Breast epithelium (tissue), 4 donors: ENCODE results near the gene GTF2H3. TPM values are rescaled to one million over a fixed set of nuclear protein-coding genes. Genes with fewer than 3 reads are reported as not detected.

ENCODE experiments used
- DNase-seq, 2 donors: peaks; one replicate each; pipeline ENCODE4 v3.0.0-alpha.2; 2019; ENCODE audit warnings: low spot score in 2 of 2
- H3K27ac ChIP-seq, 2 donors: fragments of 200-600 bp; sonication (generic) in 1 of 2; one replicate each; pipeline ENCODE4 v1.5.1; 2016 to 2019; ENCODE audit warnings: mild to moderate bottlenecking in 1 of 2
- H3K27me3 ChIP-seq, 2 donors: fragments of 200-600 bp; sonication (generic) in 1 of 2; one replicate each; pipeline versions ENCODE4 v1.5.1 to v1.6.0; 2017 to 2019; ENCODE audit warnings: control low read depth in 1 of 2, mild to moderate bottlenecking in 1 of 2
- H3K36me3 ChIP-seq: fragments of 200-600 bp; one replicate; pipeline ENCODE4 v1.5.1; 2019
- H3K4me1 ChIP-seq, 2 donors: fragments of 200-600 bp; sonication (generic); one replicate each; pipeline ENCODE4 v1.5.1; 2016 to 2019; ENCODE audit warnings: control low read depth in 1 of 2
- H3K4me3 ChIP-seq, 3 donors: fragments of 200-600 bp; sonication (generic); 1 replicate in 2 of 3; 2 replicates in 1 of 3; pipeline ENCODE4 v1.5.1; 2016 to 2019; ENCODE audit warnings: mild to moderate bottlenecking in 3 of 3, moderate library complexity in 2 of 3
- H3K9me3 ChIP-seq, 2 donors: fragments of 200-600 bp; sonication (generic) in 1 of 2; one replicate each; pipeline ENCODE4 v1.5.1; 2016 to 2019; ENCODE audit warnings: control low read depth in 1 of 2
- POLR2A ChIP-seq: fragments of 450-650 bp; IDR thresholded peaks from one replicate; pipeline ENCODE4 v1.6.1; 2016; ENCODE audit warnings: antibody characterized with exemption, mild to moderate bottlenecking, moderate library complexity
- POLR2AphosphoS5 ChIP-seq, 3 donors: sonication (generic); formaldehyde crosslinking; IDR thresholded peaks; one replicate each; pipeline ENCODE4 v1.6.1; 2017; ENCODE audit warnings: antibody characterized with exemption in 3 of 3
- intact Hi-C: fragments of 100-400 bp; cut with DNase I; formaldehyde crosslinking; loops from one replicate; pipeline ENCODE4 v1.15.1; 2023; ENCODE audit warnings: low total_unique reads
- total RNA-seq, 3 donors: library from RNA; depleted of rRNA; stranded (reverse); fragments of >200 nt; gene quantifications; one replicate each; pipeline ENCODE4 v1.1.0, GENCODE V29; 2016
- TF ChIP-seq, protein P1 (sequence below), 3 donors: fragments of 450-650 bp; IDR thresholded peaks; one replicate each; pipeline ENCODE4 v1.5.1; 2016 to 2017; ENCODE audit warnings: antibody characterized with exemption in 3 of 3, mild to moderate bottlenecking in 3 of 3, moderate library complexity in 3 of 3

Gene GTF2H3
- total RNA-seq, 3 donors from 2014 or later = 13.0 to 28.1 (median 23.3) TPM

- Histone ChIP-seq H3K4me1 (no peaks in the 10 kb centered on the region), H3K27ac (no peak overlapping the region), H3K4me3 (no peak overlapping the region), H3K36me3 (no peaks in the 10 kb centered on the region), H3K27me3 (no peaks in the 10 kb centered on the region), H3K9me3 (no peaks in the 10 kb centered on the region)
- TF ChIP-seq POLR2A (no peak), POLR2AphosphoS5 (IDR thresholded peaks at IDR 0.05) (no peak)
- TF ChIP-seq, protein P1, sequence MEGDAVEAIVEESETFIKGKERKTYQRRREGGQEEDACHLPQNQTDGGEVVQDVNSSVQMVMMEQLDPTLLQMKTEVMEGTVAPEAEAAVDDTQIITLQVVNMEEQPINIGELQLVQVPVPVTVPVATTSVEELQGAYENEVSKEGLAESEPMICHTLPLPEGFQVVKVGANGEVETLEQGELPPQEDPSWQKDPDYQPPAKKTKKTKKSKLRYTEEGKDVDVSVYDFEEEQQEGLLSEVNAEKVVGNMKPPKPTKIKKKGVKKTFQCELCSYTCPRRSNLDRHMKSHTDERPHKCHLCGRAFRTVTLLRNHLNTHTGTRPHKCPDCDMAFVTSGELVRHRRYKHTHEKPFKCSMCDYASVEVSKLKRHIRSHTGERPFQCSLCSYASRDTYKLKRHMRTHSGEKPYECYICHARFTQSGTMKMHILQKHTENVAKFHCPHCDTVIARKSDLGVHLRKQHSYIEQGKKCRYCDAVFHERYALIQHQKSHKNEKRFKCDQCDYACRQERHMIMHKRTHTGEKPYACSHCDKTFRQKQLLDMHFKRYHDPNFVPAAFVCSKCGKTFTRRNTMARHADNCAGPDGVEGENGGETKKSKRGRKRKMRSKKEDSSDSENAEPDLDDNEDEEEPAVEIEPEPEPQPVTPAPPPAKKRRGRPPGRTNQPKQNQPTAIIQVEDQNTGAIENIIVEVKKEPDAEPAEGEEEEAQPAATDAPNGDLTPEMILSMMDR (IDR thresholded peaks at IDR 0.05) = no peak
- intact Hi-C loops = no loop called here
- no peak for DNase-seq
Measured at GRCh38 chr12:123705935-123706334, 72.3 kb downstream of the GTF2H3 start.

DNA sequence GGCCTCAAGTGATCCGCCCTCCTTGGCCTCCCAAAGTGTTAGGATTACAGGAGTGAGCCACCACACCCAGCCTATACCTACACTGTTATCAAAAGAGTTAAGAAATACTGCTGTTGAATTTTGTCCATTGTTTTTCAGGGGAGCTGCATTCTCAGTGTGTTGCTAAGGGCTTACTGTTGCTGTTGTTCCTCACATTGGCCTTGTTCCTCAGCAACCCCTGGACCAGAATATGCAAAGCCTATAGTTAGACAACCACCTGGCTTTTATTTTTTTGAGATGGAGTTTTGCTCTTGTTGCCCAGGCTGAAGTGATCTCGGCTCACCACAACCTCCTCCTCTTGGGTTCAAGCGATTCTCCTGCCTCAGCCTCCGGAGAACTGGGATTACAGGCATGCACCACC is 73.8 kb downstream of the GTF2H3 start:
- H3K4me3 ChIP-seq = no peak overlapping the region
- H3K9me3 ChIP-seq = no peaks in the 10 kb centered on the region
- TF ChIP-seq POLR2AphosphoS5 (IDR thresholded peaks at IDR 0.05) = no peak
- no peak for TF ChIP-seq POLR2A
- TF ChIP-seq, protein P1 (IDR thresholded peaks at IDR 0.05) = no peak
- no peak overlapping the region for H3K27ac ChIP-seq
- H3K4me1 ChIP-seq = no peaks in the 10 kb centered on the region
- H3K27me3 ChIP-seq = no peaks in the 10 kb centered on the region
- no peak for DNase-seq
- no peaks in the 10 kb centered on the region for H3K36me3 ChIP-seq
- intact Hi-C loops = no loop called here

Other genes starting within 250 kb of the GTF2H3 start
- 10 to 100 TPM; 27.4 to 53.0 (median 31.1) TPM for gene KMT5A, start 249.7 kb upstream of the GTF2H3 start, total RNA-seq
- 10 to 100 TPM in 1 of 3 donors, 1 to 10 TPM in 2; 8.9 to 11.8 (median 9.1) TPM for gene RILPL2, start 197.1 kb upstream of the GTF2H3 start, total RNA-seq
- 10 to 100 TPM; 14.6 to 24.1 (median 17.7) TPM for gene SNRNP35, start 175.7 kb upstream of the GTF2H3 start, total RNA-seq
- 10 to 100 TPM; 14.4 to 15.1 (median 14.7) TPM for gene RILPL1, start 100.1 kb upstream of the GTF2H3 start, total RNA-seq
- gene TMED2, start 49.3 kb upstream of the GTF2H3 start, total RNA-seq = 100 to 1,000 TPM; 137 to 153 (median 152) TPM
- 10 to 100 TPM; 17.3 to 36.4 (median 19.7) TPM for gene DDX55, start 31.7 kb upstream of the GTF2H3 start, total RNA-seq
- gene EIF2B1, start 143 bp upstream of the GTF2H3 start, total RNA-seq = 100 to 1,000 TPM; 133 to 162 (median 147) TPM
- gene TCTN2, start 37.3 kb downstream of the GTF2H3 start, total RNA-seq = 10 to 100 TPM; 11.5 to 22.2 (median 13.1) TPM
- 10 to 100 TPM; 23.0 to 27.7 (median 26.2) TPM for gene ATP6V0A2, start 78.5 kb downstream of the GTF2H3 start, total RNA-seq
- under 1 TPM; under 0.01 to 0.44 (median 0.33) TPM for gene DNAH10, start 128.5 kb downstream of the GTF2H3 start, total RNA-seq